GM23338 (cell line): ENCODE measurements around the gene PPP2R2B.

ENCODE experiments used
- CTCF ChIP-seq, 2 experiments: fragments of 200-600 bp in 1 of 2; sonication (generic) in 1 of 2; conservative IDR thresholded peaks; 2 replicates each; pipeline versions ENCODE4 v1.5.1 to v1.6.1; 2016 to 2017; ENCODE audit warnings: antibody characterized with exemption in 2 of 2, low read depth in 2 of 2, mild to moderate bottlenecking in 2 of 2, moderate library complexity in 1 of 2
- EZH2 ChIP-seq: fragments of 200-600 bp; sonication (generic); IDR thresholded peaks from one replicate; pipeline ENCODE4 v1.8.0; 2017; ENCODE audit warnings: antibody characterized with exemption, mild to moderate bottlenecking, low read depth; ENCODE audit not compliant: unreplicated experiment
- POLR2AphosphoS5 ChIP-seq: IDR thresholded peaks from 2 replicates; pipeline ENCODE4 v1.6.1; 2016; ENCODE audit warnings: antibody characterized with exemption, low read depth

- TF ChIP-seq CTCF (conservative IDR thresholded peaks at IDR 0.05; ENCODE audit: low read depth in 2 of 2), result no peak
- no peak for TF ChIP-seq POLR2AphosphoS5
- no peak for TF ChIP-seq EZH2
These were observed 50.7 kb downstream of the PPP2R2B start for GRCh38 chr5:146827901-146828300.
